ENCODE measurements around the gene GBP1. TPM values are rescaled to one million over a fixed set of nuclear protein-coding genes. Genes with fewer than 3 reads are reported as not detected.
"Not testable (repeated sequence)": the region's sequence is repeated elsewhere in the genome, so short reads cannot be mapped to it uniquely, and the experiment has no call there.

GBP1 gene
- total RNA-seq, 4 donors from 2014 or later: 21.1 to 51.8 (median 24.2) TPM

- no peak overlapping the region for H3K27ac ChIP-seq
- TF ChIP-seq CTCF (IDR thresholded peaks at IDR 0.05): no peak
- TF ChIP-seq EP300 (IDR thresholded peaks at IDR 0.05): no peak
- no peak for TF ChIP-seq POLR2A (IDR thresholded peaks at IDR 0.05)
- peaks cover 0 to 5% (median 0%) of the 10 kb centered on the region in 4 donors for H3K9me3 ChIP-seq
- H3K36me3 ChIP-seq: peaks cover 0 to 18% (median 0%) of the 10 kb centered on the region in 3 donors
- 61 to 70% methylated on average over 3 of the region's 3 CpGs for WGBS, 2 donors
- no peaks in the 10 kb centered on the region for H3K27me3 ChIP-seq
- no peaks in the 10 kb centered on the region for H3K4me1 ChIP-seq
- H3K4me3 ChIP-seq: no peak overlapping the region
- no peak for DNase-seq (ENCODE audit: low spot score in 2 of 2)
These were observed 23.8 kb downstream of the GBP1 start for GRCh38 chr1:89041119-89041641.

- WGBS, 2 donors: 76 to 92% methylated on average over 1 of the region's 1 CpG
These were observed 24.7 kb downstream of the GBP1 start for GRCh38 chr1:89040315-89040626.

GRCh38 chr1:89037186-89037585 lies 27.8 kb downstream of the GBP1 start:
- DNase-seq (ENCODE audit: low spot score in 2 of 2): no peak
- whole genome bisulfite sequencing, 2 donors: 82 to 86% methylated on average over 1 of the region's 1 CpG
- Histone ChIP-seq H3K36me3 (no peaks in the 10 kb centered on the region), H3K27ac (no peak overlapping the region), H3K9me3 (peaks cover 0 to 8% (median 0%) of the 10 kb centered on the region in 4 donors), H3K4me3 (no peak overlapping the region), H3K4me1 (no peaks in the 10 kb centered on the region), H3K27me3 (no peaks in the 10 kb centered on the region)
- no peak for TF ChIP-seq CTCF (IDR thresholded peaks at IDR 0.05)
- TF ChIP-seq EP300 (IDR thresholded peaks at IDR 0.05): no peak
- TF ChIP-seq POLR2A (IDR thresholded peaks at IDR 0.05): no peak

More at GRCh38 chr1:89040315-89040626, 24.7 kb downstream of the GBP1 start:
- Histone ChIP-seq H3K9me3 (peaks cover 0 to 5% (median 0%) of the 10 kb centered on the region in 4 donors), H3K4me1 (no peaks in the 10 kb centered on the region), H3K27me3 (no peaks in the 10 kb centered on the region), H3K4me3 (no peak overlapping the region), H3K27ac (no peak overlapping the region), H3K36me3 (peaks cover 0 to 18% (median 0%) of the 10 kb centered on the region in 3 donors)
- TF ChIP-seq CTCF (IDR thresholded peaks at IDR 0.05) (no peak), EP300 (IDR thresholded peaks at IDR 0.05) (no peak), POLR2A (IDR thresholded peaks at IDR 0.05) (no peak)
- DNase-seq (ENCODE audit: low spot score in 2 of 2): no peak

- Histone ChIP-seq H3K36me3 (no peaks in the 10 kb centered on the region), H3K4me1 (no peaks in the 10 kb centered on the region), H3K4me3 (no peak overlapping the region), H3K27ac (no peak overlapping the region), H3K9me3 (peaks cover 0 to 8% (median 0%) of the 10 kb centered on the region in 4 donors), H3K27me3 (no peaks in the 10 kb centered on the region)
- 89 to 90% methylated on average over 1 of the region's 1 CpG for WGBS, 2 donors
- DNase-seq (ENCODE audit: low spot score in 2 of 2): no peak
- no peak for TF ChIP-seq EP300 (IDR thresholded peaks at IDR 0.05)
- no peak for TF ChIP-seq POLR2A (IDR thresholded peaks at IDR 0.05)
- no peak for TF ChIP-seq CTCF (IDR thresholded peaks at IDR 0.05)
These were observed 29.9 kb downstream of the GBP1 start for GRCh38 chr1:89035080-89035479.

GRCh38 chr1:89034004-89034403 lies 31.0 kb downstream of the GBP1 start:
- H3K9me3 ChIP-seq; H3K36me3 ChIP-seq; H3K27ac ChIP-seq; H3K4me3 ChIP-seq; H3K27me3 ChIP-seq; DNase-seq (ENCODE audit: low spot score in 2 of 2); H3K4me1 ChIP-seq: not testable (repeated sequence)
- 90 to 98% methylated on average over 2 to 5 of the region's 5 CpGs for WGBS, 2 donors

GRCh38 chr1:89029051-89029450 lies 36.0 kb downstream of the GBP1 start:
- not testable (repeated sequence) for H3K4me1 ChIP-seq; H3K27me3 ChIP-seq; DNase-seq (ENCODE audit: low spot score in 2 of 2); H3K4me3 ChIP-seq; H3K9me3 ChIP-seq; H3K27ac ChIP-seq; H3K36me3 ChIP-seq
- 88 to 89% methylated on average over 2 of the region's 2 CpGs for WGBS, 2 donors
